Measurements from ENCODE around the gene ARHGEF4.
A peak's percentile ranks its signal among the peaks of the same experiment; 100 is the strongest.

The ARHGEF4 gene

DNA sequence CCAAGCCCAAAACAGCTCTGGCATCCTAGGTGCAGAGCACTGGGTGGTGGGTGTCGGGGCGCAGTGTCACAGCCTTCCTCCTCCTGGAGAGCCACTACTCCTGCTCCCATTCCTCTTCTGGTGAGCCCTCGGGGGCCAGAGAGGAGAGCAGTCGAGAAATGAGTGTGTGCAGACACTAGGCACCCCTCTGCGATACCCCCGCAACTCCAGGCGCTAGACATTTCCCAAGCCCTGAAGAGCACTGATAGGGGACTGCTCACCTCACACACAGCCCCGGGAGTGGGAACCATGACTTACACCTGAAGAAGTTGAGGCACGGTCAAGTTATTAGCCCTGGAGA is 202.4 kb downstream of the ARHGEF4 start:
- TF ChIP-seq, protein P1, sequence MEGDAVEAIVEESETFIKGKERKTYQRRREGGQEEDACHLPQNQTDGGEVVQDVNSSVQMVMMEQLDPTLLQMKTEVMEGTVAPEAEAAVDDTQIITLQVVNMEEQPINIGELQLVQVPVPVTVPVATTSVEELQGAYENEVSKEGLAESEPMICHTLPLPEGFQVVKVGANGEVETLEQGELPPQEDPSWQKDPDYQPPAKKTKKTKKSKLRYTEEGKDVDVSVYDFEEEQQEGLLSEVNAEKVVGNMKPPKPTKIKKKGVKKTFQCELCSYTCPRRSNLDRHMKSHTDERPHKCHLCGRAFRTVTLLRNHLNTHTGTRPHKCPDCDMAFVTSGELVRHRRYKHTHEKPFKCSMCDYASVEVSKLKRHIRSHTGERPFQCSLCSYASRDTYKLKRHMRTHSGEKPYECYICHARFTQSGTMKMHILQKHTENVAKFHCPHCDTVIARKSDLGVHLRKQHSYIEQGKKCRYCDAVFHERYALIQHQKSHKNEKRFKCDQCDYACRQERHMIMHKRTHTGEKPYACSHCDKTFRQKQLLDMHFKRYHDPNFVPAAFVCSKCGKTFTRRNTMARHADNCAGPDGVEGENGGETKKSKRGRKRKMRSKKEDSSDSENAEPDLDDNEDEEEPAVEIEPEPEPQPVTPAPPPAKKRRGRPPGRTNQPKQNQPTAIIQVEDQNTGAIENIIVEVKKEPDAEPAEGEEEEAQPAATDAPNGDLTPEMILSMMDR (IDR thresholded peaks at IDR 0.05; ENCODE audit: extremely low read depth, missing control alignments): no peak
- DNase-seq (ENCODE audit: low spot score): no peak

DNA sequence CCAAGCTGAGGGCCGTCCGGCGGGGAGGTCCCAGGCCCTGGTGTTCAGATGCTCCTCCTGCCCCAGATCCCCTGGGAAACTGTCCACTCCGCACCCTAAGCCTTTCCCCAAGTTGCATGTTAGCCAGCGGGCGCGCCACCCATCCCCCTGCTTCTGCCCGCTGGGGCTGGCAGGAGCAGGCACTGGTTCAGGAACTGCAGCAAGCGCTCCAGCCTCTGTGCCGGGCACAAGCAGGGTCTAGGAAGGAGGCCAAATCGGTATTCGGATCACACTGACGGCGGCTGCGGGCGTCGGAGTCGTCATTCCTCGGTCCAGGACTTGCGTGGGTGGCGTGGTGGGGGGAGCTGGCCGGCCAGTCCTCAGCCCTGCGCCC is 202.8 kb downstream of the ARHGEF4 start:
- DNase-seq (ENCODE audit: low spot score): no peak
- TF ChIP-seq, protein P1 (IDR thresholded peaks at IDR 0.05; ENCODE audit: extremely low read depth, missing control alignments): no peak

DNA sequence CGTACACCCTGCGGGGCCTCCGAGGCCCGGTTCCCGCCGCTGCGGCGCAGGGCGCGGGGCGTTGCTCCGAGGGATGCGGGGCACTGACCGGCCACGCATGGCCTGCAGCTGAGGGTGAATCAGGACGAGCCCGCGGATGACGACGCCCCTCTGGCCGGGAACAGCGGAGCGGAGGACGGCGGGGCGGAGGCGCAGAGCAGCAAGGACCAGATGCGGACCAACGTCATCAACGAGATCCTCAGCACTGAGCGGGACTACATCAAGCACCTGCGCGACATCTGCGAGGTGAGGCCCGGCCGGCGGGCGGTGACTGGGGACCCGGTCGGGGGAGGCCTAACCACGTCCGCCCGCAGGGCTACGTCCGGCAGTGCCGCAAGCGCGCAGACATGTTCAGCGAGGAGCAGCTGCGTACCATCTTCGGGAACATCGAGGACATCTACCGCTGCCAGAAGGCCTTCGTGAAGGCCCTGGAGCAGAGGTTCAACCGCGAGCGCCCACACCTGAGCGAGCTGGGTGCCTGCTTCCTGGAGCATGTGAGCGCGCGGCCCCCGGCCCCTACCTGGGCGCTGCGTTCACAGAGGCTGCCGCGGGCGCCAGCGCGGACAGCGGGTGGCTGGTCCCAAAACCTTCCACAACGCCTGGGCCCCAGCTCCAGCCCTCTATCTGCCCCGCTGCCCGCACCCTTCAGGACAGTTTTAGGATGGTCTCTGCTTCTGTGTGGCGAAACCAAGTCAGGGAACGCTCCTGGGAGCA is 203.4 kb downstream of the ARHGEF4 start:
- TF ChIP-seq, protein P1 (IDR thresholded peaks at IDR 0.05; ENCODE audit: extremely low read depth, missing control alignments): no peak
- peak; percentile 62 for DNase-seq (ENCODE audit: low spot score)

DNA sequence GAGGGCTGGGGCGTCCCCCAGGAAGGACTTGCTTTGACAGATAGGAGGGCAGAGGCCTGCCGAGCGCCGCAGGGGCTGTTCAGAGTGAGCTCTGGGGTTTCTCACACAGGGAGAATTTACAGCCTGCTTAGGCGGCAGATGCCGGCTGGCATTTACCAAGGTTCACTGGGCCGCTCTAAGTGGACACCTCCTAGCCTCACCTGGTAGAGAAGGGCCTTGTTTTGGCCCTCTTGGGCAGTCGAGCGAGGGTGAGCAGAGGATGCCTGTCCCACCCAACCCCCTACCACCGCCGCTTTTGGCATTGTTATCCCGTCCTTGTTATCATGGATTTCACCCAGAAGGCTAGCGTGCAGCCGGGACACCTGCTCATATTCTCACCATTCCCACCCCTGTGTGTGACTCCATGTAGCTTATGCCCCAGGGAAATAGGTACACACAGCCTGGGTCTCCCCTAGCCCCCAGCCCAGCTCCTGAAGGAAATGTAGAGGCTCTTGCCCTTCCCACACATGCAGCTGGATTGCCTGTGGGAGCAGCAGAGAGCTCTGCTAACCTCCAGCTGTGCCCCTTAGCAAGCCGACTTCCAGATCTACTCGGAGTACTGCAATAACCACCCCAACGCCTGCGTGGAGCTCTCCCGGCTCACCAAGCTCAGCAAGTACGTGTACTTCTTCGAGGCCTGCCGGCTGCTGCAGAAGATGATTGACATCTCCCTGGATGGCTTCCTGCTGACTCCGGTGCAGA is 204.1 kb downstream of the ARHGEF4 start:
- DNase-seq (ENCODE audit: low spot score): no peak
- TF ChIP-seq, protein P1 (IDR thresholded peaks at IDR 0.05; ENCODE audit: extremely low read depth, missing control alignments): no peak

DNA sequence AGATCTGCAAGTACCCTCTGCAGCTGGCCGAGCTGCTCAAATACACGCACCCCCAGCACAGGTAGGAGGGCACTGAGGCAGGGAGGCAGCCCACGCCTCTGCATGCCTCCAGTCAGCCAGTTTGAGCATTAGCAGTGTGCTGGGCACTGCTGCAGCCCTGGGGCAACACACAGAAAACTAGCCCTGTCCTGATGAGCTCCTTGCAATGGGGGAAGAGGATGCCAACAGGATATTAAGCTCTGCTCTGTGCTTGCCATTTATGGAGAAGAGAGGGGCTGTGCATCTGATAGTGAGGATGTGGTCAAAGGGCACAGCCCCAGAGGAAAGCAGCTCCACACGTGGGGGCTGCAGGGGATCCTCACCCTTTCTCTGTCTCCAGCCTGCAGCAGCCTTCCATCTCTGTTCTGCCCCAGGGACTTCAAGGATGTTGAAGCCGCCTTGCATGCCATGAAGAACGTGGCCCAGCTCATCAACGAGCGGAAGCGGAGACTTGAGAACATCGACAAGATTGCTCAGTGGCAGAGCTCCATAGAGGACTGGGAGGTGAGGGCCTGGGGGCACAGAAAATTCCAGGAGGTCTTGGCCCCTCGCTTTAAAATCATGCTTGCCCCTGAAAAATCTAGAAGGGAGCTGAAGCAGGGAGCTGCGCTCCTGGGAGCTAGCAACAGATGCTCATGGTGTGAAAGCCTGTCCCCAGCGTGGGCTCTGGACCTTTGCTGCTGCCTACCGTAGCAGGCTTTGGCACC is 204.9 kb downstream of the ARHGEF4 start:
- DNase-seq (ENCODE audit: low spot score): no peak
- TF ChIP-seq, protein P1 (IDR thresholded peaks at IDR 0.05; ENCODE audit: extremely low read depth, missing control alignments): no peak

DNA sequence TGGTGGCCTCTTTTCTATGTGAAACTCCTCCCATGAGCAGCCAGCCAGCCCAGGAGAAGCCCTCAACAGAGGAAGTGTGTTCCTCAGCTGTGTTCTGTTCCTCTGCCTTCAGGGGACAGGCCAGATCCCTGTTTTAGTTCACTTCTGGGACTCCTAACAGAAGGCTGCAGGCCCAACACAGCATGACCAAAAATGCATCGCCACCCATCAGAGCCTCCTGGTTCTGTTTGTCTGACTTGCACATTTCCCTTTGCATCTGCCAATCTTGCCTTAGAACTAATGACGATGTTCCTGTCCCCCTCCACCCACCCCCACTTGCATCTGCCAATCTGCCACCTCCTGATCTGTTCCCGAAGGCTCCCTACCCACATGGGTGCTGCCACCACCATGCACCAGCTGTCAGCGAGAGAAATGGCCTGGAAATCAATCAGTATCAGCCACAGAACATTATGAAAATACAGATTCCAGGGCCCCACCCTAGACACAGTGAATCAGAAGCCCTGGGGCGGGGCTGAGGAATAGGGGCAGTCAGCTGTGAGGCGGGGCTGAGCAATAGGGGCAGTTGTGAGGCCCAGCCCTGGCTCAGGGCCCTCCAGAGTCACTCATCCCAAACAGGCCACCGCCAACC is 205.5 kb downstream of the ARHGEF4 start:
- DNase-seq (ENCODE audit: low spot score): no peak
- TF ChIP-seq, protein P1 (IDR thresholded peaks at IDR 0.05; ENCODE audit: extremely low read depth, missing control alignments): no peak

Data from GM20000 (cell line).